Nephron (organoid): ENCODE measurements around the gene APBB2.

ENCODE experiments used
- H3K27ac Mint-ChIP-seq, 3 experiments: 2 replicates each; pipeline ENCODE4 v1.8.0; 2020; ENCODE audit warnings: mixed read lengths in 3 of 3, mild to moderate bottlenecking in 2 of 3, moderate library complexity in 1 of 3
- H3K27me3 Mint-ChIP-seq: 2 replicates; pipeline ENCODE4 v1.8.0; 2021; ENCODE audit warnings: low read depth, mild to moderate bottlenecking, moderate library complexity, mixed read lengths
- H3K36me3 Mint-ChIP-seq: 2 replicates; pipeline ENCODE4 v1.8.0; 2020; ENCODE audit warnings: low read depth, mixed read lengths
- H3K4me1 Mint-ChIP-seq: 2 replicates; pipeline ENCODE4 v1.8.0; 2020; ENCODE audit warnings: mixed read lengths
- H3K4me3 Mint-ChIP-seq, 3 experiments: 2 replicates each; pipeline ENCODE4 v1.8.0; 2020; ENCODE audit warnings: mild to moderate bottlenecking in 3 of 3, mixed read lengths in 3 of 3, moderate library complexity in 2 of 3
- H3K9me3 Mint-ChIP-seq: 2 replicates; pipeline ENCODE4 v1.8.0; 2020; ENCODE audit warnings: mixed read lengths
- TF ChIP-seq, protein P1 (sequence below), 3 experiments: fragments of 200-600 bp; sonication (generic); IDR thresholded peaks; one replicate each; pipeline ENCODE4 v1.5.0; 2021; ENCODE audit warnings: antibody characterized with exemption in 3 of 3; ENCODE audit not compliant: unreplicated experiment in 3 of 3

Gene APBB2

DNA sequence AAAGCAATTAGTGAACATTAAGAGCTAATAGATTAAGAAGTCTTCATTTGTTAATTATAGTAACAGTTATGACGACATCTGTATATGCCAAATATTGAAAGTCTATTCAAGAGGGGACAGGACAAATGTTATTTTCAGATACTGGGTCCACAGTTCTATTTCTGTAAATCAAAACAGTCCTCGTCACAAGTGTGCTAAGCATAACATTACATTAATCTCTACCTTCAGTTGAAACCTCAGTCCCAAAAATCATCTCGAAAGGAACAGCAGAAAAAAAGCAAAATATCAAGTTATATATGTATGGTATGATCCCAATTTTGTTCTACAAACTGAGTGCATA, 70.3 kb downstream of the APBB2 start:
- H3K9me3 Mint-ChIP-seq = peaks cover 3% of the 10 kb centered on the region

DNA sequence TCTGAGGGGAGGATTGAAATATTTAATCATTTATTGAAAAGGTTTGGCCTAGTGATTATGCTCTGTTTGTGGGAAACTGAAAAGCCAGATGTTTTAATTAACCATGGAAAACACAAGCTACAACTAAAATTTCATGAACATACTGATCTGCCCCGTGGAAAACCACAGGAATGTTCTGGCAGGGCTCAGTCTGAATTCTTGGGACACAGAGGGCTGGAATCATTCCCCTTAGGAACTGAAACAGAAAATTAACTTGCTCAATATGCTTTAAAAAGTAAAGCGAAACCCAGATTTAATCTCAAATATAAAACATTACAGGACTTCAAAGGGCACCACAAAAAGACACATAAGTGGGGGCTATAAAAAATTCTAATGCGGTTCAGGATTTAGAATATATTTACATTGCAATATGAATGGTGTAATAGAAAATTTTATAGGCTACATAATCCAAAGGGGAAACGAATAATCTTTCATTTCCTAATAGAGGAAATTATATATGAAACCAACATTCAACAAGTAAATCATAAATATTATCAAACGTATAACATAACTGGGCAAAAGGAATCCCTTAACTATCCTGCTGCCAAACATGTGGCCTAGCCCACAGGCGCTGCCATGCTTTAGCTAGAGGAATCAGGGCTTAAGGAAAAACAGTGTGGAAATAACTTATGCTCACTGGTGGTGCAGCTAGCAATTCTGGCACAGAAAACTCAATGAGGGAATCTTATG, 70.9 kb downstream of the APBB2 start:
- Mint-ChIP-seq H3K4me1 (peaks cover 62% of the 10 kb centered on the region), H3K27ac (peak overlapping the region; percentile 95 to 100 (median 98)), H3K4me3 (peak overlapping the region in 2 of 3 experiments; percentile 11 to 44), H3K27me3 (peaks cover 3% of the 10 kb centered on the region), H3K36me3 (peaks cover 27% of the 10 kb centered on the region), H3K9me3 (peaks cover 3% of the 10 kb centered on the region)
- TF ChIP-seq, protein P1, sequence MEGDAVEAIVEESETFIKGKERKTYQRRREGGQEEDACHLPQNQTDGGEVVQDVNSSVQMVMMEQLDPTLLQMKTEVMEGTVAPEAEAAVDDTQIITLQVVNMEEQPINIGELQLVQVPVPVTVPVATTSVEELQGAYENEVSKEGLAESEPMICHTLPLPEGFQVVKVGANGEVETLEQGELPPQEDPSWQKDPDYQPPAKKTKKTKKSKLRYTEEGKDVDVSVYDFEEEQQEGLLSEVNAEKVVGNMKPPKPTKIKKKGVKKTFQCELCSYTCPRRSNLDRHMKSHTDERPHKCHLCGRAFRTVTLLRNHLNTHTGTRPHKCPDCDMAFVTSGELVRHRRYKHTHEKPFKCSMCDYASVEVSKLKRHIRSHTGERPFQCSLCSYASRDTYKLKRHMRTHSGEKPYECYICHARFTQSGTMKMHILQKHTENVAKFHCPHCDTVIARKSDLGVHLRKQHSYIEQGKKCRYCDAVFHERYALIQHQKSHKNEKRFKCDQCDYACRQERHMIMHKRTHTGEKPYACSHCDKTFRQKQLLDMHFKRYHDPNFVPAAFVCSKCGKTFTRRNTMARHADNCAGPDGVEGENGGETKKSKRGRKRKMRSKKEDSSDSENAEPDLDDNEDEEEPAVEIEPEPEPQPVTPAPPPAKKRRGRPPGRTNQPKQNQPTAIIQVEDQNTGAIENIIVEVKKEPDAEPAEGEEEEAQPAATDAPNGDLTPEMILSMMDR (IDR thresholded peaks at IDR 0.05; ENCODE audit: unreplicated experiment in 3 of 3) = no peak

More for the DNA sequence above, 70.3 kb downstream of the APBB2 start:
- peaks cover 3% of the 10 kb centered on the region for H3K27me3 Mint-ChIP-seq
- H3K4me1 Mint-ChIP-seq = peaks cover 67% of the 10 kb centered on the region
- peaks cover 26% of the 10 kb centered on the region for H3K36me3 Mint-ChIP-seq
- H3K27ac Mint-ChIP-seq = peak overlapping the region; percentile 95 to 100 (median 98)
- TF ChIP-seq, protein P1 (IDR thresholded peaks at IDR 0.05; ENCODE audit: unreplicated experiment in 3 of 3) = no peak
- peak overlapping the region in 1 of 3 experiments; percentile 44 for H3K4me3 Mint-ChIP-seq

DNA sequence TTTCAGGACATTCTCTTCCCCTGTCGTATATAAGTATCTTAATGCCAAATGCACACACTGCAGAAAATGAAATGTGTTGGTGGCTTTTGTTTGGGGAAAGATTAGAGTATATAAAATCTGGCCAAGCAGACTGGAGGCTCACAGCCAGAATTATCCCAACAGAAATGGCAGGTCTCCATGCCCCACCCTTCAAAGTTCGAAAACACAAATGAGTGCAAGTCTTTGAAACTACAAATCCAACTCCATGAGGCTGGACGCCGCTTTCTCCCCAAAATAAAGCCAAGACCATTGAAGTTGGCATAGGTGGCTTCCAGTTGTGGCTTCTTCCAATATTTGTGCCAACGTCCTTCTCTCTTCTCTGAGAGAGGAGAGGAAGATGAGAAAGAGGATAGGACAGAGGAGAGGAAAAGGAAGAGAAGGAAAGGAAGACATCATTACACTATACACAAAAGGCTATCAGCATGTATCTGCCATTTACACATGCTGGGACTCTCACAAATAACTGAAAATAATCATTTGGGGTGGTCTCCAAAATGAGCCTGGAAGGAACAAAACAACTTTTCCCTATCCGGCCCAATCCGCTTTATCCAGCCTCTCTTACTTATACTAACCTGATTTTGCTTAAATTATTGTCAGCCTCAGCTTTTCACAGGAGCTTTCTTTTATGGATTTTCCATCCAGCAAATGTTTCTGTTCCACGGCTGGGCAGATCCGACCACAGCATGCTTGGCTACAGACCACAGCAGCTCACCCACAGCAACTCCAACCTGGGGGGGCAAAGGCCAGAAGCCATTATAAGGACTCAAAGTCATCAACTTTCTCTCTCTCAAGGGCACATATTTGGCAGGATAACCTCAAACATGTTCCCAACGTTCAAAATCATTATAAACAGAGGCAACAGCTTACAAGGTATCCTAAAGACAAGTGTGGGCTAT, 71.7 kb downstream of the APBB2 start:
- peak overlapping the region; percentile 11 to 61 (median 29) for H3K4me3 Mint-ChIP-seq
- TF ChIP-seq, protein P1 (IDR thresholded peaks at IDR 0.05; ENCODE audit: unreplicated experiment in 3 of 3) = no peak
- H3K27ac Mint-ChIP-seq = peak overlapping the region; percentile 95 to 100 (median 98)
- peaks cover 32% of the 10 kb centered on the region for H3K36me3 Mint-ChIP-seq
- peaks cover 57% of the 10 kb centered on the region for H3K4me1 Mint-ChIP-seq
- H3K27me3 Mint-ChIP-seq = peaks cover 3% of the 10 kb centered on the region
- peaks cover 7% of the 10 kb centered on the region for H3K9me3 Mint-ChIP-seq

DNA sequence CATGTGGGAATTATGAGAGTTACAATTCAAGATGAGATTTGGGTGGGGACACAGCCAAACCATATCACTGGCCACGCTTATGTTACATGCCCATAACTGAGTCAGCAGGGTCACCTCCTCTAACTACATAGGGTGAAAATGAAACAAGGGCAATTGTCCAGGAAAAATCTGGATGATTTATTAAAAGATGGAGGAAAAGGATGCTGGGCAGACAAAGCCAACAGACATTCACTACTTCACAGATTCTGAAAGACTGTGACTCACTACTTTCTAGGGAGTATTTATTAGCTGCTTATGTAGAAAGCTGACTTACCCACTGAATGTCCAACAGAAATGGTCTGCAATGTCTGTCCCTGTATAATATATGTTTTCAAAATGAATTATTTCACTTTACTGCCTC, 72.4 kb downstream of the APBB2 start:
- Mint-ChIP-seq H3K4me3 (peak overlapping the region in 1 of 3 experiments; percentile 30), H3K36me3 (peaks cover 37% of the 10 kb centered on the region), H3K9me3 (peaks cover 10% of the 10 kb centered on the region), H3K27ac (peak overlapping the region; percentile 95 to 100 (median 98)), H3K27me3 (peaks cover 3% of the 10 kb centered on the region), H3K4me1 (peaks cover 52% of the 10 kb centered on the region)
- TF ChIP-seq, protein P1 (IDR thresholded peaks at IDR 0.05; ENCODE audit: unreplicated experiment in 3 of 3) = no peak

DNA sequence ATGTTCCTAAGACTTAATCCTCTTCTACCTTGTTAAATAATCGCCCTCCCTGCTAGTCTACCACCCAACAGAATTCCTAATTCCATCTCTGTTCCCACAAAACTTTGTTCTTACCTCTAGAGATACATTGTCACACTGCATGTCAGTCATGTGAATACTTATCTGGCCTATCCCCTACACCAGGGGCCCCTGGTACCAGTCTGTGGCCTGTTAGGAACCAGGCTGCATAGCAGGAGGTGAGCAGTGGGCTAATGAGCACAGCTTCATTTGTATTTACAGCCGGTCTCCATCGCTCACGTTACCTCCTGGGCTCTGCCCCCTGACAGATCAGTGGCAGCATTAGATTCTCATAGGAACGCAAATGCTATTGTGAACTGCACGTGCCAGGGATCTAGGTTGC, 73.9 kb downstream of the APBB2 start:
- H3K4me1 Mint-ChIP-seq = peaks cover 49% of the 10 kb centered on the region
- peaks cover 3% of the 10 kb centered on the region for H3K27me3 Mint-ChIP-seq
- peaks cover 10% of the 10 kb centered on the region for H3K9me3 Mint-ChIP-seq
- TF ChIP-seq, protein P1 (IDR thresholded peaks at IDR 0.05; ENCODE audit: unreplicated experiment in 3 of 3) = no peak
- no peak overlapping the region for H3K4me3 Mint-ChIP-seq
- peak overlapping the region in 2 of 3 experiments; percentile 6 to 100 for H3K27ac Mint-ChIP-seq
- peaks cover 37% of the 10 kb centered on the region for H3K36me3 Mint-ChIP-seq
